HG03135 (cell line): Measurements from ENCODE around the gene ADAT3.
"Not testable (repeated sequence)": the region's sequence is repeated elsewhere in the genome, so short reads cannot be mapped to it uniquely, and the experiment has no call there.

Experiments used
- ATAC-seq: cut with Tn5 transposase; IDR thresholded peaks from one replicate; pipeline ENCODE4 v1.9.1; 2021; ENCODE audit warnings: mild to moderate bottlenecking, moderate library complexity; ENCODE audit not compliant: unreplicated experiment

The ADAT3 gene

DNA sequence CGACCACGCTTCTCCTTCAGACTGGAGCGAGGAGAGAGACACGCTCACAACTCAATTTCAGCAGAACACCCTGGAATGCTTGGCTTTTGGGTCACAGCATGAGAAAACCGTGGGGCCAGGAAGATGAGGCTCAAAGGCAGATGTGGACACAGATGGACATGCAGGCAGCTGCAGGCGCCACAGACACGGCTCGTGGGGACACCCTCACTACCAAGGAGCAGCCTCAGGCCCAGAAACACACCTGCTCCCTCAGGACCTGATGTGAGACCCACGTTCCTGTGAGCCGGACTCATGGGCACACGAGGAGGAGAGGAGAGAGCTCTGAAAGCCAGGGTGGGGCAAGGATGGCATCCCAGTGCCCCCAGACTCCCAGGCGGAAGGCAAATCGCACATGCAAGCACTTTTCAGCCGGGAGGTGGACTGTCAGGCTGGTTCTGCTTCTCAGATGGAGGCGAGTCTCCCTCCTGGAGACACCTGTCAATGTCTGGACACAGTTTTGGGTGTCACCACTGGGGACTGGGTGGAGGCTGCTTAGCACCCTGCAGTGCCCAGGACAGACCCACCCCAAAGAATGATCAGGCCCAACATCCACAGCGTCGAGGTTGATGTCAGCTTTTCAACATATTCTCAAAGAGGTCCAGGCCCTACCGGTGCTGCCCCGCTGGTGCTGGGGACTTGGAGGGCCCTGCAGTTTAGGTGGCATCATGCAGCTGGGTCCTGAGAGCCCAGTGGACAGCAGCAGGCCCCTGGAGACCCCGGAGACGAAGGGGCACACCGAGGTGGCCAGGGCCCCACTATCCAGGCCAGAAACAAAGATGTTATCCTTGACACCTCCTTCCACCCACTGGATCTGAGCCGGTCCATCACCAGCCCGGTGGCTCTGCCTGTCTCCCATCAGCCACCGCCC is 22.2 kb upstream of the ADAT3 start:
- no peak for ATAC-seq

DNA sequence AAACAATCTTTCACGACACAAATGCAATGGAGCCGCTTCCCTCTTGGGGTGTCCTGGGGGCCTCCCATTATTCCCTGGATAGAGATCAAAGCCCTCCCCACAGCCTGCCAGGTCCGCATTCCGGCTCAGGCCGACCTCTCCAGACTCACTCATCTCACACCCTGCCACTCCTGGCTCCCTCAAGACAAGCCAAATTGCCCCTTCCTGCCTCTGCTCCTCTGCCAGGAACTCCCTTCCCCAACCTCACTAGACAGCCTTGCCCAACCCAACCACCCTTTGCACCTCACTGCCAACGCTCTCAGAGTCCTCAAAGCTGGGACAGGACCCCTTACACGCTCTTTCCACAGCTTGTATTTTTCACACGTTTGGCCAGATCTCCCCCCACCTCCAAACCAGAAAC is 21.4 kb upstream of the ADAT3 start:
- ATAC-seq = no peak

DNA sequence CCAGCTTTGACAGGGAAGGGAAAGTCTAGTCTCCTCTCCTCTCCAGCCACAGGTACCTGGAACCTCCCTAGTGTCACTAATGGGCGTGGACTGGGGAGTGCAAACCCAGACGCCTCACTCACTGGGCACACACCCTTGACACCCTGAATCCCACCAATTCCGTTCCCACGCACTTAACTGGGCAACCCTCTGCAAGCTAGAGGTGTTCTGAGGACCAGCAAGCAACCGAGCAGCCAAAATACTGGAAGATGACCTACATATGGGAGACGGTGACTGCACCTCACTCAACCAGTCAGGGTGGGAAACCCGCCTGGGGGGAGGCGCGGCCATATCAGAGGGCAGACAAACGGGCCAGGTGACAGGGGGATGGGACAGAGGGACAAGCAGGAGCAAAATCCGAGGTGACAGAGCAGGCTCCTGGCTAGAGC is 20.9 kb upstream of the ADAT3 start:
- no peak for ATAC-seq

GRCh38 chr19:1884719-1885334 is 20.4 kb upstream of the ADAT3 start:
- peak; percentile 23 for ATAC-seq

- peak; percentile 68 for ATAC-seq
These were observed 19.6 kb upstream of the ADAT3 start, which contains the start of gene ABHD17A for GRCh38 chr19:1885398-1886119. ABHD17A (minus strand) TSS chr19:1885496; CDS start chr19:1881566, 3,930 bp downstream.

GRCh38 chr19:1886360-1886759 is 18.8 kb upstream of the ADAT3 start:
- ATAC-seq = not testable (repeated sequence)

DNA sequence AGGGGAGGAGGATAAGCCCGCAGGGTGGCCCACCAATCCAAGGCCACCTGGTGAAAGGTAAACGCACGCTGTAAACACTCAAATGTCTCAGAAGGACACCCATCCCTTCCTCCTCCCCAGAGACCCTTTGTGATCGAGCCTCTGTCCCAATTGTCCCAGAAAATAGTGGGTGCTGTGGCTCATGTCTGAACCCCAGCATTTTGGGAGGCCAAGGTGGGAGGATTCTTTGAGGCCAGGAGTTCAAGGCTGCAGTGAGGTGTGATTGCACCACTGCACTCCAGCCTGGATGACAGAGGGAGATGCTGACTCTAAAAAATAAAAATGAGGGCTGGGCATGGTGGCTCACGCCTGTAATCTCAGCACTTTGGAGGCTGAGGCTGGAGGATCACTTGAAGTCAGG is 16.8 kb upstream of the ADAT3 start:
- ATAC-seq = no peak

DNA sequence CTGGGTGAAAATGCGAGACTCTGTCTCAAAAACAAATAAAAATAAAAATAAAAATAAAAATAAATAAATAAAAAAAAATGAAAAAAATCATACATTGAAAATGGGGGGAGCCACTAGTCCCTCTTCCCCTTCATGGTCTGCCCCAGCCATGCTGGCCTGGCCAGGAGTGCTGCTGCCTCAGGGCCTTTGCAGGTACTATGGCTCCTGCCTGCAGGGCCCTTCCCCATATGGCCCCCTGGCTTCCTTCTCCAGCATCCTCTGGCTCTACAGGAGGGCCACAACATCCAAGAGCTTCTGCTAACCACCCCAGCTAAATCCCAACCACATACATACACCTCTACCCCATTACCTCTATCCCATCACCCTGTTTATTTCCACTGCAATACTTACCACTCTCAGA is 15.3 kb upstream of the ADAT3 start:
- no peak for ATAC-seq

- ATAC-seq = no peak
These were observed 11.4 kb upstream of the ADAT3 start for GRCh38 chr19:1893791-1894190.

DNA sequence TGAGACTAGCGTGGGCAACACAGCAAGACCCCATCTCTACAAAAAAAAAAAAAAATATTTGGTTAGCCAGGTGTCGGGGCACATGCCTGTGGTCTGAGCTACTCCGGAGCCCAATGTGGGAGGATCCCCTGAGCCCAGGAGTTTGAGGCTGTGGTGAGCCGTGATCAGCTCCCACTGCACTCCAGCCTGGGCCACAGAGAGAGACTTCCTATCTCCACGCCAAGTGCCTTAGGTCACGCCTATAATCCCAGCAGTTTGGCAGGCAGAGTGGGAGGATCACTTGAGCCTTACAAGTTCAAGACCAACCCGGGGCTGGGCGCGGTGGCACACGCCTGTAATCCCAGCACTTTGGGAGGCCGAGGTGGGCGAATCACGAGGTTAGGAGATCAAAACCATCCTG is 8.7 kb upstream of the ADAT3 start:
- ATAC-seq = no peak

DNA sequence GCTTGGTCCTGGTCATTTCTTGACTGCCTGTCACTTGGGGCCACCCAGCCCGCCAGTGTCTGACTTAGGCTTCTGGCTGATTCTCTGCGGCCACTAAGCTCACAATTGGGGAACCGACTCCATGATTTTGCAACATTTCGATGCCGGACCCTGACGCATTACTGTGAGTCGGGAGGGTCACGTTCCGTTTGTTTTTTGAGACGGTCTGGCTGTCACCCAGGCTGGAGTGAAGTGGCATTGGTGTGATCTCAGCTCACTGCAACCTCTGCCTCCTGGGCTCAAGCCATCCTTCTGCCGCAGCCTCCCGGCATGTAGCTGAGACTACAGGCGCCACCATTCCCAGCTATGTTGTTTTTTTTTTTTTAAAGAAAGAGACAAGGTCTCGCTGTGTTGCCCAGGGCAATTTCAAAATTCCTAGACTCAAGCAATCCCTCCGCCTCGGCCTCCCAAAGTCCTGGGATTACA is 3.2 kb upstream of the ADAT3 start:
- ATAC-seq = no peak

DNA sequence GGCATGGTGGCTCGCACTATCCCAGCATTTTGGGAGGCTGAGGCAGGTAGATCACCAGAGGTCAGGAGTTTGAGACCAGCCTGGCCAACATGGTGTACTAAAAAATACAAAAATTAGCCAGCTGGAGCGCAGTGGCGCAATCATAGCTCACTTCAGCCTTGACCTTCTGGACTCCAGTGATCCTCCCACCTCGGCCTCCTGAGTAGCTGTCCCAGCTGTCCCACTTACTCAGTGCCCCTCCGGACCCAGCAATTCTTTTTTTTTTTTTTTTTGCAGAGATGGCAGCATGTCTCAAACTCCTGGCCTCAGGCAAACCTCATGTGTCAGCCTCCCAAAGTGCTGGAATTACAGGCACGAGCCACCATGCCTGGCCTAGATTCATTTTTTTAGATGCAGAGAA is 2.3 kb upstream of the ADAT3 start:
- no peak for ATAC-seq

- ATAC-seq = no peak
These were observed 414 bp upstream of the ADAT3 start for GRCh38 chr19:1904860-1905109.

- no peak for ATAC-seq
These were observed 720 bp downstream of the ADAT3 start for GRCh38 chr19:1905863-1906375.

- no peak for ATAC-seq
These were observed 1.9 kb downstream of the ADAT3 start for GRCh38 chr19:1906985-1907562.

- no peak for ATAC-seq
These were observed 2.6 kb downstream of the ADAT3 start for GRCh38 chr19:1907563-1908363.

DNA sequence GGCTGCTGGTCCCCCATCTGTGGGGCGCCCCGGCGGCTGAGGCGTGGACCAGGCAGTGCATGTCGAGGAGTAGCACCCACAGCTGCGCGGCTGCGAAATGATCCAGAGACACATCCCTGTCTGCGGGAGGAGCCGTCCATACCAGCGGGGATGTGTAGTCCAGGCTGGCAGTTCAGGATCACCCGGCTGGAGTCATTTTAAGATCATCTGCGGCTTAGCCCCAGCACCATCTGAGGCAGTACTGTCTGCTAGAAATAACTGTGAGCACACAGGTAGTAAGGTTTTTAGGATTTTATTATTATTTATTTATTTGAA is 3.1 kb downstream of the ADAT3 start:
- no peak for ATAC-seq

- no peak for ATAC-seq
These were observed 4.5 kb downstream of the ADAT3 start for GRCh38 chr19:1909761-1910080.

GRCh38 chr19:1910177-1910576 is 5.0 kb downstream of the ADAT3 start:
- no peak for ATAC-seq

DNA sequence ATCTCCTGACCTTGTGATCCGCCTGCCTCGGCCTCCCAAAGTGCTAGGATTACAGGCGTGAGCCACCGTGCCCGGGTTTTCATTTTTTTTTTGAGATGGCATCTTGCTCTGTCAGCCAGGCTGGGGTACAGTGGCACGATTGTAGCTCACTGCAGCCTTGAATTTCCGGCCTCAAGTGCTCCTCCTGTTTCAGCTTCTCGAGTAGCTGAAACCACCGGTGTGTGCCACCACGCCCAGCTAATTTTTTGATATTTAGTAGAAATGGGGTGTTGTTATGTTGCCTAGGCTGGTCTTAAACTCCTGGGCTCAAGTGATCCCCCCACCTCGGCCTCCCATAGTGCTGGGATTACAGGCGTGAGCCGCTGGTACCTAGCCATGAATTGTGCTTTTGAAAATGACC is 5.9 kb downstream of the ADAT3 start:
- no peak for ATAC-seq

GRCh38 chr19:1911995-1912394 is 6.8 kb downstream of the ADAT3 start:
- no peak for ATAC-seq
